Activated CD8-positive, alpha-beta memory T cell treated with anti-CD3 and anti-CD28 coated beads, Interleukin-2, amount 50 U/mL, for 4 hours (primary cell): Measurements from ENCODE around the gene TRIP12.
"Not testable (repeated sequence)": the region's sequence is repeated elsewhere in the genome, so short reads cannot be mapped to it uniquely, and the experiment has no call there.

Experiments
- DNase-seq: peaks from one replicate; pipeline ENCODE4 v3.0.0-alpha.2; 2020

The TRIP12 gene

DNA sequence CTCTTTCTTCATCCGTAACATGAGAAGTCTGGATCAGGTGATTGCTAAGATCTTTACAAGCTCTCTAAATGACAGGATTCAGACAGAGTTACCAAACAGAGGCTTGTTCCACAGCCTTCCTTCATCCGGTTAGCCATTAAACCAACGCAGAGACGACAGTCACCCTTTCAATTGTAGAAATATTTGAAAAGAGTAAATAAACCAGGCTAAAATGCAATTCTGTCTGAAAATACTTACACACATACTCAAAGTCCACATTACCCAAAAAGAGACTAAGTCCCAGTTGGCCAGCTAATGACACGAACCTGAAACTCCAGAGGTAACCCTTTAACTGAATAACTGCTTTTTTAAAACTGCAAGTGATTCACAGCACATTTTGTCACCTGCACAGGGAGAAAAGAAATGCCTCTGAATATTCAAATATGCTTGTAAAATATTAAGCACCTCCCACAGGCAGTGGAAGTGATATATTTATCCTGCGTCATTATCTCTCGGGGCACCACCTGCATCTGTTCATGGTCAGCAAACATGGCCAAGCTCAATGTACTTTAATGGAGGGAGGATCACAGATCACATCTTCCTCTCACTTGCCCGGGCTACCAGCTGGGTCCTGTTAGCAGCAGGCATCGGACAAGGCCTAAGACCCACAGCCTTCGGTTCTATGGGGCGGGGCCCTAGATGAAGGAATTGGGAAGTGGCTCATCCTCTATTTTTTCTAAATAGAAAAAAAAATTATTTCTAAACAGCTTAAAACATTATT is 168.7 kb downstream of the TRIP12 start:
- no peak for DNase-seq

DNA sequence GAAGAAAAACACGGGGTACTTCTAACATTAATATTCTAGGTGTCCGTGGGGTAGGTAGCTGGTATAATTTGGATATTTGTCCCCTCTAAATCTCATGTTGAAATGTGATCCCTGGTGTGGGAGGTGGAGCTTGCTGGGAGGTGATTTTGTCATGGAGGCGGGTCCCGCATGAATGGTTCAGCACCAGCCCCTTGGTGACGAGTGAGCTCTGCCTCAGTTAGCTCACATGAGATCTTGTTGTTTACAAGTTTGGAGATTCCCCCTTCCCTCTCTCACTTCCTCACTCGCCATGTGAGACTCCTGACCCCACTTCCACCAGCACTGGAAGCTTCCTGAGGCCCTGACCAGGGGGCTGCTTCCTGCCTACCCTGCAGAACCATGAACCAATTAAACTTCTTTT is 172.0 kb downstream of the TRIP12 start:
- no peak for DNase-seq

DNA sequence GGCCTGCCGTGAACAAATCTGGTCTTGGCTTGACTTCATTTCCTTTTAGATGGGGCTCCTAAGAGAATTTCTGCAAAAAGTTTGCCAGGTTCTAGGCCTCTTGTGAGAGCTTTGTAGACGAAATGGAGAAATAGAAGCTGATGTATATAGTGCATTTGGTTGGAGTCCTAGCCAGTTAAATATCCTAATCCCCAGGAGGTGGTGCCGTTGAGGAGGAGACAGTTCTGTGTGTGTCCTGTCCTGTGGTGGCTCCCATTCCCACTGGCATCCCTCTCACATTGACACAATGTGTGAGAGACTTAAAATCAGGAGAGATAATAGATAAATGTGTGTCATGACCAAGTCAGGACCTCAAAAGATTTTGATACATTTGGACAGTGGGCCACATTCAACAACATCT is 172.9 kb downstream of the TRIP12 start:
- no peak for DNase-seq

DNA sequence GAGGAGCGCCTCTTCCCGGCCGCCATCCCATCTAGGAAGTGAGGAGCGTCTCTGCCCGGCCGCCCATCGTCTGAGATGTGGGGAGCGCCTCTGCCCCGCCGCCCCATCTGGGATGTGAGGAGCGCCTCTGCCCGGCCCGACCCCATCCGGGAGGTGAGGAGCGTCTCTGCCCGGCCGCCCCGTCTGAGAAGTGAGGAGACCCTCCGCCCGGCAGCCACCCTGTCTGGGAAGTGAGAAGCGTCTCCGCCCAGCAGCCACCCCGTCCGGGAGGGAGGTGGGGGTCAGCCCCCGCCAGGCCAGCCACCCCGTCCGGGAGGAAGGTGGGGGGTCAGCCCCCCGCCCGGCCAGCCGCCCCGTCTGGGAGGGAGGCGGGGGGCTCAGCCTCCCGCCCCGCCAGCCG is 179.1 kb downstream of the TRIP12 start:
- not testable (repeated sequence) for DNase-seq

DNA sequence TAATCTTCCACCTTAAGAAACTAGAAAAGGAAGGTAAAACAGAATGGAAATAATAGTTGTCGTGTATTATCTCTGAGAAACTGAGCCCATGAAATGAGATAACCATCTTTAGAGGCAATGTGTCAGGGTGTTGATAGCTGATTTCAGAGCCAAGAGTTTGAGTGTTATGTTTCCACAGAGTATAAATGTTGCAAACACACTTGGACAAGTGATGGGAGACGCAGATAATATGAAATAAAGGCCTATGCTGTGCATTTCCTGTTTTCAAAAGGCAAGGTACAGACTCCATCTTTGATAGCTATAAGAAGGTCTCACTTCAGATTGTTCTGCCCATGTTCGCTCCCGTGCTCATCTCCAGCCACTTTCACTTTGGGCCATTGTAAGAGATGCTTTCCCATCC is 181.5 kb downstream of the TRIP12 start:
- no peak for DNase-seq

DNA sequence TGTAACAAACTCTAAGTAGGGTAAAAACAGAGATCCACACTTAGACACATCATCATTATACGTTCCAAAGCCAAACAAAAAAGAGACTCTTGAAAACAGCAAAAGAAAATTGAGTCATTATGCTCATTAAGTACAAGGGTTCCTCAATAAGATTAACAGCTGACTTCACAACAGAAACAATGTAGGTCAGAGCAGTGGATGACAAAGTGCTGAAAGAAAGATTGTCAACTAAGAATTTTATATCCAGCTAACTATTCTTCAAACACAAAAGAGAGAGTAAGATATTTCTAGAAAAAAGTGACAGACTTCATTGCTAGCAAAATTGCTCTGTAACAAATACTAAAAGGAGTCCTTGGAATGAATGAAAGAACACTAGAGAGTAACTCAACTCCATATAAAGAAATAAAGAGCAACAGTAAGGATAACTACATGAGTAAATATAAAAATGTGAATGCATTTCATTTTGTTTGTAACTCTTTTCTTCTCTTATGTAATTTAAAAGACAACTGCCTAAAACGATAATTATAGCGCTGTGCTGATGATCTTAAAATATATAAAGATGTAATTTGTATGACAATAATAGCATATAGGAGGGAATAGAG is 183.7 kb downstream of the TRIP12 start:
- DNase-seq = no peak

DNA sequence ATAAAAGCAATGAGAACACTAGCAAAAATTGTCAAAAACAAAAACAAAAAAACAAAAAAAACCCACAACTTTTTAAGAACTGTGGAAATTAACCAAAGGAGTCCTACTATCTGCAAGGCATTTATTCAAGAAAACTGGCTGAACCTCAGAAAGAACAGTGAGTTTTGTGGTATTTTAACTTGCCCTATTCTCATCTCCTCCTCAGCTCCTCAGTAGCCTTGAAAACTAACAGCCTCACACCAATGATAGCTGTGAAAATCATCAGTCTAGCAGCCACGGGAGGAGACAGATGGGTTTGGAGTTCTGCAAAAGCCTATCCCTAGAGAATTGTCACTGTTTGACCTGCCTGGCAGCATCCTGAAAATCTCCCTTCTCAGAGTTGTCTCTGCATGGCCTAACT is 187.4 kb downstream of the TRIP12 start:
- DNase-seq = no peak

DNA sequence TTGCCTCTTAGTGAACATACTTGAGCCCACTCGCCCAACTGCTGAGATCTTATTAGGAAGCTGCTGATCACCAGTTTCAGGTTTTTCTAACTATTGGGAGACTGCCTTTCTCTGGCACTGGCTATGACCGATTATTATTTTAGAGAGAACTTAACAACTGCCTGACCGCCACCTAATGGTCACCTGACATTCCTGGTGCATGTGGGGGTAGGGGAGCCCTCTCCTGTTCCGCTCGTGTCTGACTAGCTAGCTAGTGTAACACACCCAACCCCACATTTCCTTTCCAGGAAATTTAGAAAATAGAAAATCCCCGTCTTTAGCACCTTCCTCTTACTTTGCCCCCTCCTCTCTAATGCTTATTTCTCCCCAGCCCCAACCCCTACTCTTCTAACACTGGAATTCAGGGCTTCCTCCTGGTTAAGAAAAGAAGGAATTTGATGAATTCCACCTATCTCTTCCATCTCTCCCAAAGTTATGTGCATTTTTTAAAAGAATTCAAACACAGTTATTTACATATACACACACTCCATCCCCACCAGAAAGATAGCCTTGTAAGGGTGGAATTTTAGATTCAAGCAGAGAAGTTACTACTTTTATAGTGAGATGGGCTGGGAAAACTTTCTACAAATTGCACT is 188.1 kb downstream of the TRIP12 start:
- DNase-seq = no peak

DNA sequence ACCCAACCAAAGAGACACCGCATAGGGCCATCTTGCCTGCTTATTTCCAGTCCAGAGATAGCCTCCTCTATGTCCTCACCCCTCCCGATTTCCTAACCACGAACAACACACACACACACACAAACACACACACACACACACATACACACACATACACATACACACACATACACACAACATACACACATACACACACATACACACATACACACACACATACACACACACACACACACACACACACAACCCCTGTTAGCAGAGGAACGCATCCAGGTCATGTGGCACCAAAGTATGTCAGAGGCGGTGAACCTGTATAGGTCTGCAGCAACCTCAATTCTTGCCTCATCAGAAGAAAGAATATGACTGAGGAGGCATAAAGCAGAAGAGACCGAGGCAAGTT is 188.9 kb downstream of the TRIP12 start:
- no peak for DNase-seq

DNA sequence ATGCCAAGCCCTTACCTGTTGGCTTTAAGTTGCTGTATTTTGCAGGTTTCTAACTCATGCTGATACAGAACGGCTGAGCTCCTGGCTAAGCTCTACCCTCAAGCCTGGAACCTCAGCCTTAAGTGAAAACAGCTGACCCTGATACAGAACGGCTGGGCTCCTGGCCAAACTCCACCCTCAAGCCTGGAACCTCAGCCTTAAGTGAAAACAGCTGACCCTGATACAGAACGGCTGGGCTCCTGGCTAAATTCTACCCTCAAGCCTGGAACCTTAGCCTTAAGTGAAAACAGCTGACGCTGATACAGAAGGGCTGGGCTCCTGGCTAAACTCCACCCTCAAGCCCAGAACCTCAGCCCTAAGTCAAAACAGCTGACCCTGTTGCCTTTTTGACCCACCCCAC is 189.9 kb downstream of the TRIP12 start:
- DNase-seq = no peak

DNA sequence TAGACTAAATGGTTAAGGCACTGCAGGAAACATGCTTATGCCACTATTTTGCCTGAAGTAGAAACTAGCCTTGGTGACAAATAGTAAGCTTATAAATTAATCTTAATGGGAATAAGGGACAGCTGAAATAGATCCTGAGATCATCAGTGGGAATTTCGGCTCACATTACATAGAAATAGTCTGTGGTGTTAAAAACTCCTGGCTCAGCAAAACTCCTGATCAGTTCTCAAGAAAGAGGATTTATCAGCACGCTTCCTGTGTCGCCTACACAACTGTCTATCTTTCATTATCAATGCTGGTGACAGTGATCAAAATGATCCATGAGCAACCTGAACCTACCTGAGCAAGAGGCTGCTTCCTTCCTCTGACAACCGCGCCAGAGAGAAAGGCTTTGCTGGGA is 190.4 kb downstream of the TRIP12 start:
- no peak for DNase-seq

DNA sequence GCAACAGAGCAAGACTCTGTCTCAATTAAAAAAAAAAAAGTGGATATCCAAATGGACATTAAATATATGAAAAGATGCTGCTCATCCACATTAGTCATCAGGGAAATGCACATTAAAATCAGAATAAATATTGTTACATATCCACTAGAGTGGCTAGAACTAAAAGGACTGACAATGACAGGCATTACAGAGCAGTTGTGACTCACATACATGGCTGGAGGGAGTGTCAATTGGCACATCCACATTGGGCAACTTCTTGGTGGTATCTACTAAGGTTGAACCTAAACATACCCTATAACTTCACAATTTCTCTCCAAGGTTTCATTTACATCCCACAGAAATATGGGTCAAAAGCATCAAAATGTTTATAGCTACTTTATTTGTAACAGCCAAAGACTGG is 193.4 kb downstream of the TRIP12 start:
- DNase-seq = no peak

DNA sequence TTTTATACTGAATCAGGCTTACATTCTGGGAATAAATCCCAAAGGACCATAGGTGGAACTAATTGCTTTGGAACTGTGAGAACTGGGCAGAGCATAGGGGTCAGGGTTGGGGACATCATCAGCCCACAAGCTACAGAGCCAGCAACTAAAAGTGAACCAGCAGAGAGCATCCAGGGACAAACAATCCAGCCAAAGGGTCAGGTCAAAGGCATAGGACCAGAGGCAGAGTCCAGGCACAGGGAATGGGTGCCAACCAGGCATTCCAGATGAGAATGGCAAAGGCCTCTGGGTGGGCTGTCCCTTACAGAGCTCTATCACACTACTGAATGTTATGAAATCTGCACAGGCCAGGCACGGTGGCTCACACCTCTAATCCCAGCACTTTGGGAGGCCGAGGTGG is 195.2 kb downstream of the TRIP12 start:
- no peak for DNase-seq

DNA sequence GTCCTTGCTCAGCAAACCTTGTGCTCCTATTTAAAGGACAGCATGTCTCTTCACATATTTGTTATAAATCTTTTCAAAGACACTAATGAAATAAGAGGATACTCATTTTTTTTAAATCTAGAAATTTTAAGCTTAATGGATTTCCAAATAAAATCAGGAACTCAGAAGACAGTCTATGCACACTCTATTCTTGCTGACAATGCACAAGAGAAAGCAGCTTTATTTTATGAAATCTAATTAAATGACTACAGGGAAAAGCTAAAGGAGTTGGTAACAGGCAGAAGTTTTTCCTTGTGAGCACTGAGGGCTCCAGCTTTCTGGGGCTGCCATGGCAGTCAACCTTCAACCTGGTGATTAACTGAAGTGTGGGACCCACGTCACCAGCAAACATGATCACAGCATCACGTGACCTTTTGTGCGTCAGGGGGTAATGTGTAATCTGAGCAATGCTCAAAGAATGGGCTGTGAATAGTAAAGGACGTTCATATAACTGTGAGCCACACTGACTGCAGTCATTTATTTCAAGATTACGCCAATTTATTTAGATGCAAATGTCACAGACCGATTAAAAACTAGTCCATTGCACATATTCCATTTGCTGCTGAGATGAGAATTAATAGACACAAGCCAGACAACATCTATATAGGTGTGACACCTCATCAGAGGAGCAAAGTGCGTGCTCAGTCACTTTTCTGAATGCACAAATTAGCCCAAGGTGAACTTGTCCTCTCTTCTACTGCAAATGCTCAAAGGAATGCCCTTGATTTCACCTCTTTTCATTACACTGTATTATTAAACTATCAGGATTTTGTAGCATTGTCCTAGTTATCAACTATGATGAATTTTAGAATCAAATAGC is 195.9 kb downstream of the TRIP12 start:
- DNase-seq = no peak

DNA sequence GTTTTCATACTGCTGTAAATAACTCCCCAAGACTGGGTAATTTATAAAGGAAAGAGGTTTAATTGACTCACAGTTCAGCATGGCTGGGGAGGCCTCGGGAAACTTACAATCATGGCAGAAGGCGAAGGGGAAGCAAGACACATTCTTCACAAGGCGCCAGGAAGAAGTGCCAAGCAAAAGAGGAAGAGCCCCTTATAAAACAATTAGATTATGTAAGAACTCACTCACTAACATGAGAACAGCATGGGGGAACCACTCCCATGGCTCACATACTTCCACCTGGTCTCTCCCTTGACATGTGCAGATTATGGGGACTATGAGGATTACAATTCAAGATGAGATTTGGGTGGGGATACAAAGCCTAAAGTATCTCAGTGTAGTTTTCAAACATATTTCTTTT is 198.6 kb downstream of the TRIP12 start:
- not testable (repeated sequence) for DNase-seq

DNA sequence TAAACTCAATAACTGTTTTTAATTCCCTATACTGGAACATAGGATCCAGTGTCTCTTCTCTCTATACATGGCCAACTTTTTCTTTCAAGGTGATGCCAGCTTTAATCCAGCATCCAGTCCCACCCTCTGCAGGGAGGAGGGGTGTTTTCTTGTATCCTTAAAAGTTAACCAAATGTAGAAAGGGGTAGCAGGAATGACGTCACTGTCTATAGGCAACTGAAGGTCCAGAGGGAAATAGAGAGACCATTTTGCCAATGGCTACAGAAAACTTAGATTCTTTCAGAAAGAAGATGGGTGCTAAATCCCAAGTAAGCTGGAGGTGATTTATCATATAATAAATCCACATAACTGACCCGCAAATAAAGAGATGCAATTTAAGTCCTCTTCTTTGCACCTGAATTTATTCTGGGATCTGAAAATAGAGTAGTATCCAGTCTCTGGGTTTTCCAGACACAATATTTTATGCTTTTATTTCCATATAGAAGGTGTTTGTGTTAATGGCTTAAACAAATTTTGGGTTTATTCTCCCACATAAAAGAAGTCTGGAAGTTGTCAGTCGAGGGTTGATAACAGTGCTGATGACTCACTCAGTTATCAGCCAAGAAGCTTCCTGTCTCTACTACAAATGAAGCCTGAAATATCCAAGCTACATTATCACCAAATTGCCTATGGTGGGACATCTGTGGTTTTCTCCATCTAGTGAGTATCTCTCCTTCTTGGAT is 201.7 kb downstream of the TRIP12 start:
- DNase-seq = no peak

DNA sequence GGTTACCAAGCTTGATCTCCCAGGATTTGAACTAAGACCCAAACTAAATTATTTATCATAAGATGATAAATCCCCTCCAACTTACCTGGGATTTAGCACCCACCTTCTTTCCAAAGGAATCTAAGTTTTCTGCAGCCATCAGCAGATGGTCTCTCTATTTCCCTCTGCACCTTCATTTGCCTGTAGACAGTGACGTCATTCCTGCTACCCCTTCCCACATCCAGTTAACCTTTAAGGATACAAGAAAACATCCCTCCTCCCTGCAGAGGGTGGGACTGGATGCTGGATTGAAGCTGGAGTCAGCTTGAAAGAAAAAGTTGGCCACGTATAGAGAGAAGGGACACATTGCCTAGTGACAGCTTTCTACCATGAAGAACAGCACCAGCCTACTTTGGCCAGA is 203.8 kb downstream of the TRIP12 start:
- no peak for DNase-seq

DNA sequence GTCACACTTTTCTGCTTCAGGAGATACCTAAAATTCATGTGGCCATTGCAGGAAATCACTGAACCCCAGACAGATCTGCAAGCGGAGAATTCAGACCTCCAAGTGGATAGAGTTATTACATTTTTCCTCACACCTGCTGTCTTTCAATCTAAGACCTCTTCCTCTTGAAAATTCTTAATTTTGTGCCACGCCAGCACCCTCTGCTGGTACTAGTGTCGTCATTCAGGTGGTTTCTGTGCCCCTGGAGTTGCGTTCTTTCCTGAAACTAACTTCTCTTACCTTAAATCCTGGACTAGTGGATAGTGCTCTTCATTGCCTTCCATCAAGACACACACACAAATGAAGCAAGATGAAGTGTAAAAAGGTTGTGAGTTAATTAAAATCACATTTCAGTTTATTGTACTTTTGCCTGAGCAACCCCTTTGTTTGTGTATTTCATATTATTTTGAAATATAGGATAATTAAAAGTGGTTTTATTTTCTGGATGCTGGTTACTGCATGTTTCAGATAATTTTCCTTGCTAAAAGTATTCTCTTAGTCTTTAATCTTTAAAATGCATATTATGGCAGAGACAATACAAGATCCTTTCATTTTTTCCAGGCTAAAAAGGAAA is 205.8 kb downstream of the TRIP12 start:
- peak; percentile 16 for DNase-seq

DNA sequence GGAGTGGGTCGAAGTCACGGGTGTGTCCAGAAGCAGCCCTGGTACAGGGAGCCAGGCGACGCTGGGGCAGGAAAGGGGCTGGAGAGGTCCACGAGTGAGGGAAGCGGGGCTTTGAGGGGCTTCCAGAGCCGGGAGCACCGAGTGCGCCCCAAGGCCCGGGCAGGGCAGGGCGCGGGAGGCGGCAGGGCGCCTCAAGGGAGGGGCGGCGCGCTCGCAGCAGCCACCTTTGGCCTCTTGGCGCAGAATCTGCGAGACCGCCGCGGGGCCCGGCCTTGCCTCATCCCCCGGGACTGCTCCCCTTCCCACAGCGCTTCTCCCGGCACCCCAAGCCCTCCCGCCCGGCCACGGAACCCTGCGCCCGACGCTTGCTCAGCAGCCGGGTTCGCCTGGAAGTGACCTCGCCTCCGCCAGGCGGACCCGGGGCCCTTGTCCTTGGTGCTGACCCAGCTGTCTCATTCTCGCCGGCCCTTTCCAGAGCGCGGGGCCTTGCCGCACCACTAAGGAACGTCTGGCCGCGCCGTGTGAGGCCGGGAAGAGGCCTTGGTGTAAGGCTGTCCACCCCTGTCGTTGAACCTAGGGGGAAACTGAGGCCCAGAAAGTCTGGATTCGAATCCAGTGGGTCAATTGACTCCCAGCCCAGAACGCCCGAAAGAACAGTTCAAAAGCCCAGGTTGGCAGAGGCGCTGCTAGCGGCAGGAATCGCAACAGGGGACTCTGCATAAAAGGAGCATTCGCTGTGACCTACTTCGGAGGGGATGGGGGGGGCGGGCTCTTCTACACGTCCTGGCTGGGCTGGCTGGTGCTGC is 206.9 kb downstream of the TRIP12 start:
- peak; percentile 20 for DNase-seq

DNA sequence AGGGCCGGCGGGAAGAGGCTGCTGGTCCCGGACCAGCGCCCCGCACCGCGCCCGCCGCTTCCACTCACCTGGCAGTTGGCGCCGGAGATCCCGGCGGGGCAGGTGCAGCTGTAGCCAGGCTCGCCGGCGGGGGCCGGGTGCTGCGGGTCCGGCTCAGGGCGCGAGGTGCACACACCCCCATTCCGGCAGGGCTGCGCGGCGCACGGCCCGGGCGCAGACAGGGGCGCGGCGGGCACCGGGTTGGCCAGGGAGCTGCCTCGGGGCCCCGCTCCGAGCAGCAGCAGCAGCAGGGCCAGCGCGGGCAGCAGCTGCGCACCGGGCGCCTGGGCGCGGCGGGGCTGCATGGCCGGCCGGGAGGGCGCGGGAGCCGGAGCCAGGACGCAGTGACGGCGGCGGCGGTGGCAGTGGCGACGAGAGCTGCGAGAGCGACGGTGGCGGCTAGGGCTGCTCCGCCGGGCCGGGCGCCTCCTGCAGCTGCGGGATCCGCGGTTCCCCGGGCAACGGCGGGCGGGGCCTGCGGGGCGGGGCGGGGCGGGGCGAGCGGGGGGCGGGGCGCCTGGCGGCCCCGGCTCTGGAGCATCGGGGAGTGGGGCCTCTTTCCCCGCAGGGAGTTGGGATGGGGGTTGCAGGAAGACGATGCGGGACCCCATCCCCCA is 207.6 kb downstream of the TRIP12 start, which contains the start of gene DNER:
Gene DNER, minus strand, starts transcription at position 476 of the 656 bp plus-strand sequence. Its CDS starts 132 bp downstream, at position 344.
- DNase-seq = peak; percentile 23
